PC-3 (cell line): ENCODE results near the gene SCGB1C1. TPM values are rescaled to one million over a fixed set of nuclear protein-coding genes. Genes with fewer than 3 reads are reported as not detected.

Source experiments
- ATAC-seq: fragments of 200-7000 bp; cut with Tn5 transposase; 2 replicates; pipeline ENCODE4 v1.9.1; 2020; ENCODE audit warnings: mild to moderate bottlenecking, moderate library complexity
- BruUV-seq: library from RNA; stranded (reverse); fragments of 400-500 nt; replicated peaks from 2 replicates; lab custom pipeline; 2021; lab: Mats Ljungman, UMichigan
- CTCF ChIA-PET: fragments of 300-600 bp; sonication (Branson Sonifier 250); formaldehyde crosslinking; loops from one replicate; lab custom pipeline; 2022; ENCODE audit warnings: antibody characterized with exemption; lab: Charles Lee
- POLR2A ChIA-PET: fragments of 300-600 bp; sonication (Branson Sonifier 250); formaldehyde crosslinking; loops from one replicate; lab custom pipeline; 2022; ENCODE audit warnings: antibody characterized with exemption; ENCODE audit not compliant: unreplicated experiment; lab: Charles Lee
- DNase-seq: peaks from one replicate; pipeline ENCODE4 v3.0.0-alpha.2; 2015
- H2AFZ ChIP-seq: fragments of 300-600 bp; sonication (generic); 2 replicates; pipeline ENCODE4 v1.6.0; 2016; ENCODE audit warnings: antibody characterized with exemption, low read length
- H3F3A ChIP-seq: fragments of 300-600 bp; sonication (generic); one replicate; pipeline ENCODE4 v1.6.0; 2017; ENCODE audit warnings: antibody characterized with exemption, low read length, control low read depth, mild to moderate bottlenecking; ENCODE audit not compliant: unreplicated experiment
- H3K27ac ChIP-seq: fragments of 300-600 bp; sonication (generic); 2 replicates; pipeline ENCODE4 v1.5.1; 2016; ENCODE audit warnings: mild to moderate bottlenecking, low read length
- H3K27me3 ChIP-seq: fragments of 300-600 bp; sonication (generic); 2 replicates; pipeline ENCODE4 v1.6.1; 2016; ENCODE audit warnings: low read length, mixed read lengths
- H3K36me3 ChIP-seq: fragments of 300-600 bp; sonication (generic); 2 replicates; pipeline ENCODE4 v1.6.1; 2016; ENCODE audit warnings: low read depth, mixed run types, low read length, mixed read lengths
- H3K4me1 ChIP-seq: fragments of 300-600 bp; sonication (generic); 2 replicates; pipeline ENCODE4 v1.5.1; 2016; ENCODE audit warnings: low read length; ENCODE audit not compliant: insufficient read depth
- H3K4me2 ChIP-seq: fragments of 300-600 bp; sonication (generic); 2 replicates; pipeline ENCODE4 v1.6.0; 2016; ENCODE audit warnings: low read length
- H3K4me3 ChIP-seq: fragments of 300-600 bp; sonication (generic); 2 replicates; pipeline ENCODE4 v1.5.1; 2016; ENCODE audit warnings: mild to moderate bottlenecking, low read length, mixed read lengths
- H3K79me2 ChIP-seq: fragments of 300-600 bp; sonication (generic); 2 replicates; pipeline ENCODE4 v1.6.1; 2017; ENCODE audit warnings: low read length, mixed read lengths
- H3K9ac ChIP-seq: fragments of 300-600 bp; sonication (generic); 2 replicates; pipeline ENCODE4 v1.6.0; 2016; ENCODE audit warnings: mild to moderate bottlenecking, low read length
- H3K9me2 ChIP-seq: fragments of 300-600 bp; sonication (generic); replicated peaks from 2 replicates; pipeline ENCODE4 v1.6.1; 2016; ENCODE audit warnings: mixed run types, low read length, mixed read lengths
- H3K9me3 ChIP-seq: fragments of 300-600 bp; sonication (generic); 2 replicates; pipeline ENCODE4 v1.6.1; 2016; ENCODE audit warnings: low read length, mixed read lengths
- H4K20me1 ChIP-seq: fragments of 300-600 bp; sonication (generic); 2 replicates; pipeline ENCODE4 v1.6.1; 2016; ENCODE audit warnings: low read length, mixed read lengths
- CTCF ChIP-seq: fragments of 300-600 bp; sonication (generic); conservative IDR thresholded peaks from 2 replicates; pipeline ENCODE4 v1.5.1; 2017; ENCODE audit warnings: antibody characterized with exemption, low read depth, mild to moderate bottlenecking, low read length
- EZH2 ChIP-seq: fragments of 300-600 bp; sonication (generic); IDR thresholded peaks from one replicate; pipeline ENCODE4 v1.6.1; 2017; ENCODE audit warnings: antibody characterized with exemption, mild to moderate bottlenecking, low read length; ENCODE audit not compliant: unreplicated experiment
- EZH2phosphoT487 ChIP-seq: fragments of 300-600 bp; sonication (generic); IDR thresholded peaks from 2 replicates; pipeline ENCODE4 v1.6.1; 2018; ENCODE audit warnings: mild to moderate bottlenecking, antibody characterized with exemption, low read length, borderline replicate concordance
- intact Hi-C: fragments of 100-400 bp; cut with micrococcal nuclease; formaldehyde crosslinking; loops from 2 replicates; pipeline ENCODE4 v1.9.0; 2023
- total RNA-seq: library from RNA; depleted of rRNA; stranded (reverse); fragments of >200 nt; gene quantifications from 2 replicates; pipeline ENCODE4 v1.2.3, GENCODE V29; 2014

SCGB1C1 gene
- total RNA-seq, 1 experiment from 2014 or later: not detected

DNA sequence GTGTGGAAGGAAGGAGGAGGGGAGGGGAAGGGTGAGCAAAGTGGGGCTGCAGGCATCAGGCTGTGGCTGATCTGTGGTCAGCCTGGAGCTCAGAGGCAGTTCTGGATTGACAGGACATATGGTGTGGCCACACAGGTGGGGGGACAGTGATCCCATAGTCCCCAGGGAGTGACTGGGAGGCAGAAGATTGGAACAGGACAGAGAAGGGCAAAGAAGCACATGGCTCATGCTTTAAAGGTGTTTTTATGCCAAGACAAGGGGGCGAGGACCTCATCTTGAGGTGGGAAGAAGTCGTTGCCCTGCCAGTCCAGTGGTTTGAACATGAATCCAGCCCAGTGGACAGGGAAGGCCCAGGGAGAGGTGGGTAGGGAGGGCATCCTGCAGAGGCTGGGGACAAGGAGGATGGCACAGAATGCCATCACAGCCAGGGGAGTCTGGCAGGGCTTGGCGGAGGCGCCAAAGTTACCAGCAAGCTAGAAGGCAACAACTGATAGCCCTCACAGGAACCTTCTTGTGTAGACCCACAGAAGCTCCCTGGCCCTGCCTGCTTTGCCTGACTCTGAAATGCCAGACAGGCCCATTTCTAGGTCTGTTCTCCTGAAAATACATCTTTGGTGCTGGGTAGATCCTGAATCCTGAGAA lies 11.2 kb downstream of the SCGB1C1 start:
- DNase-seq (no peak), ATAC-seq (no peak)
- H3K79me2 ChIP-seq: peaks cover 36% of the 10 kb centered on the region
- TF ChIP-seq EZH2: no peak
- TF ChIP-seq CTCF: no peak
- no peak for TF ChIP-seq EZH2phosphoT487
- no peaks in the 10 kb centered on the region for H3F3A ChIP-seq
- no peaks in the 10 kb centered on the region for H3K27me3 ChIP-seq
- peaks cover 8% of the 10 kb centered on the region; the same call in 1 of the 2 replicates for H3K4me1 ChIP-seq
- H3K9ac ChIP-seq: no peak overlapping the region
- no peak overlapping the region for H3K27ac ChIP-seq
- no peaks in the 10 kb centered on the region for H3K9me3 ChIP-seq
- POLR2A ChIA-PET: no interaction called here
- no peak overlapping the region for H3K4me2 ChIP-seq
- no peak overlapping the region for H3K4me3 ChIP-seq
- H4K20me1 ChIP-seq: no peaks in the 10 kb centered on the region
- no peak overlapping the region for H2AFZ ChIP-seq
- peaks cover 5% of the 10 kb centered on the region; the same call in 1 of the 2 replicates for H3K36me3 ChIP-seq
- CTCF ChIA-PET: no interaction called here
- intact Hi-C loops: no loop called here
- no peaks in the 10 kb centered on the region for H3K9me2 ChIP-seq
- no TSS peak for BruUV-seq

- TF ChIP-seq CTCF (no peak), EZH2 (no peak), EZH2phosphoT487 (no peak)
- ChIA-PET POLR2A (no interaction called here), CTCF (no interaction called here)
- Histone ChIP-seq H3K4me3 (no peak overlapping the region), H2AFZ (no peak overlapping the region), H3K27ac (no peak overlapping the region), H3K27me3 (no peaks in the 10 kb centered on the region), H3K9me3 (no peaks in the 10 kb centered on the region), H3K9me2 (no peaks in the 10 kb centered on the region), H3K79me2 (peaks cover 42% of the 10 kb centered on the region), H3K4me2 (no peak overlapping the region), H3K9ac (no peak overlapping the region), H3K36me3 (peaks cover 8% of the 10 kb centered on the region; the same call in 1 of the 2 replicates), H3K4me1 (peaks cover 12% of the 10 kb centered on the region), H3F3A (no peaks in the 10 kb centered on the region), H4K20me1 (no peaks in the 10 kb centered on the region)
- no peak for ATAC-seq
- no peak for DNase-seq
- intact Hi-C loops: no loop called here
- BruUV-seq: no TSS peak
Measured at GRCh38 chr11:204587-205109, 11.8 kb downstream of the SCGB1C1 start.
